ENCODE measurements around the gene PRR16. TPM values are rescaled to one million over a fixed set of nuclear protein-coding genes. Genes with fewer than 3 reads are reported as not detected.

PRR16 gene
- total RNA-seq, 1 experiment from 2014 or later: not detected

DNA sequence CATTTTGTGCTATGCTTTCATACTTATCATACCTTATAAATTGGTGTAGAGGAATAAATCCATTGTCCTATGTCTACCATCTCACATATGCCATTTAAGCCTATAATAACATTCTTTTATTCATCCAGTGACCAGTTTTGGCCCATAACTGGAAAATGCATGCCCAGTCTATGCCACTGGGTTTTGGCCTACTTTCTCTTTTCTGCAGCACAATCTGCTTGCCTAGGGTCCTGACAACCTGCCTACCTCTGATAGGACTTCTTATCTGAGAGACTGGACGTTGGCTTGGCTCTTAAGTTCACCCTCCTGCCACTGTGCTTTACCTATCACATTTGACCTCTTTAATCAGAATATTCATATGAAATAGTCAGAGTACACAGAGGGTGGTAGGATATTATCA lies 103.0 kb downstream of the PRR16 start:
- Histone ChIP-seq H3K36me3 (ENCODE audit: insufficient read depth, low read length, poor library complexity, severe bottlenecking) (no peaks in the 10 kb centered on the region), H3K27me3 (replicated peaks; ENCODE audit: insufficient read depth, low read depth, low read length, poor library complexity) (no peaks in the 10 kb centered on the region), H3K4me1 (ENCODE audit: insufficient read depth, low read length, poor library complexity, severe bottlenecking) (no peaks in the 10 kb centered on the region), H3K27ac (ENCODE audit: low read depth, low read length, poor library complexity, severe bottlenecking) (no peak overlapping the region), H3K4me3 (ENCODE audit: low read depth, low read length, poor library complexity, severe bottlenecking) (no peak overlapping the region), H3K9me3 (ENCODE audit: low read depth, low read length, poor library complexity, severe bottlenecking) (no peaks in the 10 kb centered on the region)
- no TSS peak for BruUV-seq (replicated peaks)
- ChIA-PET CTCF (no interaction called here), POLR2A (ENCODE audit: low non-redundant PET) (no interaction called here)
- intact Hi-C loops (cut with micrococcal nuclease; ENCODE audit: unreplicated experiment): no loop called here
- no peak for DNase-seq (ENCODE audit: low spot score)
- TF ChIP-seq EZH2 (IDR thresholded peaks at IDR 0.05; ENCODE audit: borderline replicate concordance, low read depth, low read length, poor library complexity, severe bottlenecking): no peak
- TF ChIP-seq, protein P1, sequence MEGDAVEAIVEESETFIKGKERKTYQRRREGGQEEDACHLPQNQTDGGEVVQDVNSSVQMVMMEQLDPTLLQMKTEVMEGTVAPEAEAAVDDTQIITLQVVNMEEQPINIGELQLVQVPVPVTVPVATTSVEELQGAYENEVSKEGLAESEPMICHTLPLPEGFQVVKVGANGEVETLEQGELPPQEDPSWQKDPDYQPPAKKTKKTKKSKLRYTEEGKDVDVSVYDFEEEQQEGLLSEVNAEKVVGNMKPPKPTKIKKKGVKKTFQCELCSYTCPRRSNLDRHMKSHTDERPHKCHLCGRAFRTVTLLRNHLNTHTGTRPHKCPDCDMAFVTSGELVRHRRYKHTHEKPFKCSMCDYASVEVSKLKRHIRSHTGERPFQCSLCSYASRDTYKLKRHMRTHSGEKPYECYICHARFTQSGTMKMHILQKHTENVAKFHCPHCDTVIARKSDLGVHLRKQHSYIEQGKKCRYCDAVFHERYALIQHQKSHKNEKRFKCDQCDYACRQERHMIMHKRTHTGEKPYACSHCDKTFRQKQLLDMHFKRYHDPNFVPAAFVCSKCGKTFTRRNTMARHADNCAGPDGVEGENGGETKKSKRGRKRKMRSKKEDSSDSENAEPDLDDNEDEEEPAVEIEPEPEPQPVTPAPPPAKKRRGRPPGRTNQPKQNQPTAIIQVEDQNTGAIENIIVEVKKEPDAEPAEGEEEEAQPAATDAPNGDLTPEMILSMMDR (conservative IDR thresholded peaks at IDR 0.05; ENCODE audit: low read depth, low read length): no peak

DNA sequence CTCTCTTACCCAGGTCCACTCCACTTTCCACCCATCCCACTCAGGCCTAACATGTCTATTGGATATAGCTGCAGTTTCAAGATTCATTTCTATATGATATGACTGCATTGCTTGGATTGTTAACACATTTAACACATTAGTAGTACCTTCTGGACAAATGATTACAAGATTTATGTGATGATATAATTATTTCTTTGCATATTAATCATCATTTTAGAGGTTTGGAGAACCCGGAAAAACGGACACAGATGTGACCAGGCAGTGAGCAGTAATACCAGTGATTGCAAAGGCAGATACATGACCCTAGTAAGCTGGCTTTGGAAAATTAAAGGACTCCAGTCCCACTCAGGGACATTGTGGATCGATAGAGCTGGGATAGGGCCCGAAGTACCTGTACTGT lies 103.8 kb downstream of the PRR16 start:
- Histone ChIP-seq H3K9me3 (ENCODE audit: low read depth, low read length, poor library complexity, severe bottlenecking) (no peaks in the 10 kb centered on the region), H3K36me3 (ENCODE audit: insufficient read depth, low read length, poor library complexity, severe bottlenecking) (no peaks in the 10 kb centered on the region), H3K27me3 (replicated peaks; ENCODE audit: insufficient read depth, low read depth, low read length, poor library complexity) (no peaks in the 10 kb centered on the region), H3K4me3 (ENCODE audit: low read depth, low read length, poor library complexity, severe bottlenecking) (no peak overlapping the region), H3K4me1 (ENCODE audit: insufficient read depth, low read length, poor library complexity, severe bottlenecking) (no peaks in the 10 kb centered on the region), H3K27ac (ENCODE audit: low read depth, low read length, poor library complexity, severe bottlenecking) (no peak overlapping the region)
- intact Hi-C loops (cut with micrococcal nuclease; ENCODE audit: unreplicated experiment): no loop called here
- DNase-seq (ENCODE audit: low spot score): no peak
- ChIA-PET POLR2A (ENCODE audit: low non-redundant PET) (no interaction called here), CTCF (no interaction called here)
- TF ChIP-seq, protein P1 (conservative IDR thresholded peaks at IDR 0.05; ENCODE audit: low read depth, low read length): no peak
- TF ChIP-seq EZH2 (IDR thresholded peaks at IDR 0.05; ENCODE audit: borderline replicate concordance, low read depth, low read length, poor library complexity, severe bottlenecking): no peak
- no TSS peak for BruUV-seq (replicated peaks)

DNA sequence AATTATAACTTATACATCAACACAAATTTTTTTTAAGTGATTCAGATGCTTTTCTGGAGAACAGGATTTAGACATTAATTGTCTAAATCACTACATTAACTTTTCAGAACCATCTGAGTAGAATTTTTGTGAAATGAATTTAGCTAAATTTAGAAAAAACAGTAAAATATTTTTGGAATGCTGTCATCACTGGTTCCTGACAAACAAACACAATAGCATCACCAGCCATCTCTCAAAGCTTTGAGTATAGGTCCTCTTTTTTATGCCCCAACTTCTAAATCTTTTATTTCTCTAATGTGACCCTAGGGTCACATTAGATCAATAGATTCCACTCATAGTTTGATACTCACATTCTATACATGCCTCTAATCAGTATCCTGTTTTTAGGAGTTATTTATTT lies 104.6 kb downstream of the PRR16 start:
- ChIA-PET CTCF (no interaction called here), POLR2A (ENCODE audit: low non-redundant PET) (no interaction called here)
- DNase-seq (ENCODE audit: low spot score): no peak
- no peak overlapping the region for H3K4me3 ChIP-seq (ENCODE audit: low read depth, low read length, poor library complexity, severe bottlenecking)
- no peaks in the 10 kb centered on the region for H3K9me3 ChIP-seq (ENCODE audit: low read depth, low read length, poor library complexity, severe bottlenecking)
- no peaks in the 10 kb centered on the region for H3K36me3 ChIP-seq (ENCODE audit: insufficient read depth, low read length, poor library complexity, severe bottlenecking)
- H3K27ac ChIP-seq (ENCODE audit: low read depth, low read length, poor library complexity, severe bottlenecking): no peak overlapping the region
- BruUV-seq (replicated peaks): no TSS peak
- no peaks in the 10 kb centered on the region for H3K27me3 ChIP-seq (replicated peaks; ENCODE audit: insufficient read depth, low read depth, low read length, poor library complexity)
- TF ChIP-seq EZH2 (IDR thresholded peaks at IDR 0.05; ENCODE audit: borderline replicate concordance, low read depth, low read length, poor library complexity, severe bottlenecking): no peak
- TF ChIP-seq, protein P1 (conservative IDR thresholded peaks at IDR 0.05; ENCODE audit: low read depth, low read length): no peak
- intact Hi-C loops (cut with micrococcal nuclease; ENCODE audit: unreplicated experiment): no loop called here
- no peaks in the 10 kb centered on the region for H3K4me1 ChIP-seq (ENCODE audit: insufficient read depth, low read length, poor library complexity, severe bottlenecking)
